Hematopoietic multipotent progenitor cell treated with erythropoietin and hydrocortisone succinate and interleukin-3 and kit ligand, for 15 days (in vitro differentiated cells): Measurements from ENCODE around the gene TSFM.
A peak's percentile ranks its signal among the peaks of the same experiment; 100 is the strongest.

ENCODE experiments used
- DNase-seq: peaks from one replicate; pipeline ENCODE4 v3.0.0-alpha.2; 2015; ENCODE audit warnings: low spot score

The TSFM gene

GRCh38 chr12:57782608-57783465, at the start of gene TSFM:
Gene TSFM, plus strand, starts transcription at chr12:57782787. Its CDS starts 15 bp downstream, at chr12:57782802.
- DNase-seq = peak; percentile 96

GRCh38 chr12:57733928-57734327, 48.7 kb upstream of the TSFM start:
- DNase-seq = no peak

GRCh38 chr12:57734591-57734990, 48.0 kb upstream of the TSFM start:
- no peak for DNase-seq

GRCh38 chr12:57735198-57735855, 47.3 kb upstream of the TSFM start:
- no peak for DNase-seq

GRCh38 chr12:57735952-57736740, 46.4 kb upstream of the TSFM start:
- no peak for DNase-seq

- DNase-seq = no peak
These were observed 45.7 kb upstream of the TSFM start for GRCh38 chr12:57736741-57737466.

GRCh38 chr12:57737467-57738460, 44.8 kb upstream of the TSFM start:
- DNase-seq = no peak

- no peak for DNase-seq
These were observed 43.8 kb upstream of the TSFM start, which contains the start of gene AGAP2 for GRCh38 chr12:57738661-57739237. Gene AGAP2, minus strand, starts transcription at chr12:57738742. Its CDS starts 496 bp downstream, at chr12:57738246.

- no peak for DNase-seq
These were observed 43.2 kb upstream of the TSFM start for GRCh38 chr12:57739387-57739786.

- no peak for DNase-seq
These were observed 42.6 kb upstream of the TSFM start for GRCh38 chr12:57739914-57740538.

- no peak for DNase-seq
These were observed 41.8 kb upstream of the TSFM start for GRCh38 chr12:57740656-57741412.

GRCh38 chr12:57741413-57741789, 41.2 kb upstream of the TSFM start:
- DNase-seq = no peak

GRCh38 chr12:57741844-57742738, 40.5 kb upstream of the TSFM start:
- DNase-seq = peak; percentile 20

- DNase-seq = no peak
These were observed 38.8 kb upstream of the TSFM start for GRCh38 chr12:57743769-57744168.

GRCh38 chr12:57744194-57744776, 38.3 kb upstream of the TSFM start:
- no peak for DNase-seq

- peak; percentile 95 for DNase-seq
These were observed 37.7 kb upstream of the TSFM start, which contains the start of gene TSPAN31 for GRCh38 chr12:57744777-57745484. Gene TSPAN31, plus strand, starts transcription at chr12:57745039. Its CDS starts 116 bp downstream, at chr12:57745155.

- no peak for DNase-seq
These were observed 37.1 kb upstream of the TSFM start for GRCh38 chr12:57745485-57745881.
